Activated T-helper 9 cell treated with anti-CD3 and anti-CD28 coated beads, Interleukin-2, amount 50 U/mL, for 16 hours (primary cell): ENCODE results near the gene HEATR5B.
"Not testable (repeated sequence)": the region's sequence is repeated elsewhere in the genome, so short reads cannot be mapped to it uniquely, and the experiment has no call there.

Experiments used
- DNase-seq: peaks from one replicate; pipeline ENCODE4 v3.0.0-alpha.2; 2020; ENCODE audit warnings: low read depth

Gene HEATR5B

DNA sequence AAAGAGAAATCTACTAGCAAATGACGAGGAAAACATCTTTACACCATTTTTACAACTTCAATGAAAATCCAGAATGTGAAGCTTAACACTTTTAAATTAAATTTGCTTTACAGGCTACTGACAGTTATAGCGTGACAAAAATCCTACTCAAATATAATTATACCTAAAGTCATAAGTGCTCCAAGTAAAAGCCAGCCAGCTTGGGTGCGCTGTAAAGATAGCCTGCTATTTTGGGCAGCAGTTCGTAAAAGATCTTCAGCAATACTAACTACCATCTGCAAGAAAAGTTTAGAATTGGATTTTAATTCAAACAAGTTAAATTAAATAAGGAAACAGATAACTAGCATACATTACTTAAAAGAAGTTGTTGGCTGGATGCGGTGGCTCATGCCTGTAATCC is 22.4 kb downstream of the HEATR5B start:
- DNase-seq = no peak

DNA sequence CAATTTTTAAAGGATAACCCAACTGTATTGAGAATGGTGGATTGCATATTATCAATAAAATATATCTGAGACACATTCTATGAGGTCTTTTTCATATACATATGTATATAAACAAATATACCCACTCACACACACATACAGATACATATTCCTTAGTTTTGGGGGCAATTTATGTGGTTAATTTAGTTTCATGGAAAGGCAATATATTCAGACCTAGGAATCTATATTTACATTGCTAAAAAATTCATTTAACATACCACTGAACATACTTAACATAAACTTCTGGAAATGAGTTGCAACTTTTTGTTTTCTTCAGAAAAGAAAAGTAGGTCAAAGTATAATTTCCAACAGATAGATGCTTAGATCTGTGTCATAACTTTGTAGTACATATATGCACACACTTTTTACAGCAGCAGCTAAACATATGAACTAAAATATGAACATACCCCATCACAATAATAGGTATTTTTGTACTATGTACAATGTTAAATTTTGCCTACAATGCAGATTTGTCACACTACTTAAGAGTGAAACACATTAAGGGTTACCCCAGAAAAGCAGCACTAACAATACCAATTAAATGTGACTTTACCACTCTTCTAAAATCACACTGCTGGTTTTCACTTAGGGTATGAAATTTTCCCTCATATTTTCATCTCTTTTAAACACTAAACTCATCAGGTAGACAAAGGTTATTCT is 23.0 kb downstream of the HEATR5B start:
- DNase-seq = no peak

DNA sequence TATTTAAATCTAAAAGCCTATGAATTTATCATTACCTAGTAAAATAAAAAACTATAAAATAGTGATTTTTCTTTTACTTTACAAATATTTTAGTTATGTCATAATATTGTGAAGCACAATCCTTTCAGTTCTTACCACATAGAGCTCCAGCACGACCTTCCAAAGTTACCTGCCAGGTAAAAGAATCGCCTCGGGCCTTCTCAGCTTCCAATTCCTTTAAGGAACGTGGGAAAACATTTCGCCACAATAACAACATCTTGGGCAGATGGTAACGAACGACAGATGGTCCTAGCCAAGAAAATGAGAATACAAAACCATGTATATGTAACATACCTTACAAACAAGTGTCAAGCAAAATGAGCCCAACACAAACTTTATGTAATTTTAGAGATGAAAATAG is 23.7 kb downstream of the HEATR5B start:
- DNase-seq = no peak

DNA sequence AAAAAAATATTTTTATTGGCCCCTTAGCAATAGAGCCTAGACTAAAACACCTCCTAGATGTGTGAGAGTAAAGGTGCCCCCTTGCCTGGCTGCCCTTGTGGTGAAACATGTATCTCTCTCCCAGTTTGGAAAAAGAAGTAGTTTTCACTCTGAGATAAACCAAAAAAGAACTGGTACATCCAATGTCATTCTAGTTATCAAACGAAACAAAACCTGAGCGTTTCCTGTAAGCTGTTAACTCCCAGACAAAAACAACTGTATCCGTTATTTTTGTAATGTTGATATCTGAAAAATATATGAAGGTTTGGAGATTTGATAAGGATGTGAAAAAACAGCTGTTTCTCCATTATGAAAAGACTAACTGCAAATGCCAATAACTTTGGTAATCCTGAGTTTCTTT is 24.3 kb downstream of the HEATR5B start:
- no peak for DNase-seq

DNA sequence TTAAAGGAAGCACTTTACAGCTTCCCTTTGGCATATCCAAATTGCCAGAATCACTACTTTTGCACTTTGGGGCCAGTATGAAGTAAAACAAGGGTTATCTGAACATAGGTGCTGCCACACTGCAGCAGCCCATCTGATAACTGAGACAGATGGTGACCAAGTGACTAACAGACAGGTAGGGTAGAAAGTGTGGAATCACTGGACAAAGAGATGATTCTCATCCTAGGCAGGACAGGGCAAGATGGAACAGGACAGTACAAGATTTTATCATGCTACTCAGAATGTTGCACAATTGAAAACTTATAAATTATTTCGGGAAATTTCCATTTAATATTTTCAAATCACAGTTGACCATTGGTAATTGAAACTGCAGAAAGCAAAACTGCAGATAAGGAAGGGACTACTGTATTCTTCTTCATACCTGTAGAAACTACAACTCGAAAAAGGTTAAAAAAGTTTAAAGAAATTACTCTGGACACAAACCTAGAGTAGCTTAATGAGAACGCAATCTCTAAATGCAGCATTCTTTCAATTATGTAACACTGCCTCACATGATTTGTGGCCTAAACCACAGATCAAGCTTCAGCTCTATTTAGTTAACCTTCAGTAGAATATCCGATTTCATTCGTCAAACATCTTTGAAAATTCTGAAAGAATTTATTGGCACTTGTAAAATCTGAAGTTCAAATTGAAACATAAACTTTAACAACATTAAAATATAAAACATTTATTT is 31.4 kb downstream of the HEATR5B start:
- no peak for DNase-seq

DNA sequence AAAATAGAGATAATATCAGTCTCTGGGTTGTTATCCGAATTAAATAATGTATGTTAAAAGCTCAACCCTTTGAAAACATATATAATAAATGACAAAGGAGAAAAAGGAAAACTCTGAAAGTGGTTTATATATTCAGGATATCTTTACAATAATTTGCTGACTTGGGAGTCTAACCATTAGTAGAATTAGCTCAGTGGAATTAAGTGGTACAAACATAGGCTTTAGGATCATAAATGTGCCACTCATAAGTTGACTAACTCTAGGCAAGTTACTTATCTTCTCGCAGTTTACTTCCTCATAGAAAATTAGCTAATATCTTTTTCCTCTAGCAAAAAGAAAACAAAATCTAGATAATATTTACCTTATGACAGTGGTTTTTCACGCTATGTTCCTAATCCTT is 44.6 kb downstream of the HEATR5B start:
- no peak for DNase-seq

DNA sequence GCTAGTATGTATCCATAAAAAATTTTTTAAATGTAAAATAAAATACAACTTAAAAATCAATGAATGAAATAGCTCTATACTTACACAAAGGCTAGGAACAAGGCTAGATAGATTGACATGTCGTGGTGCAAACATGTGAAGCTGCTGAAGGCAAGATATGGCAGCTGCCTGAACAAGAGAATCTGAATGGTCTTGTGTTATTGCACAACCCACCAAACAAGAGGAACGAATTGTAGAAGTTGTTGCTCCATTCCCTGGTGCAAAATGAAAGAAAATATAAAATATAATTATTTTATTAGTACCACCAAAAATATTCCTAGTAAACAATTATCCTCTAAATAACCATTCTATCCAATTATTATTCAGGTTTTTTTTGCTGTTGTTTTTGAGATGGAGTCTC is 46.4 kb downstream of the HEATR5B start:
- DNase-seq = no peak

DNA sequence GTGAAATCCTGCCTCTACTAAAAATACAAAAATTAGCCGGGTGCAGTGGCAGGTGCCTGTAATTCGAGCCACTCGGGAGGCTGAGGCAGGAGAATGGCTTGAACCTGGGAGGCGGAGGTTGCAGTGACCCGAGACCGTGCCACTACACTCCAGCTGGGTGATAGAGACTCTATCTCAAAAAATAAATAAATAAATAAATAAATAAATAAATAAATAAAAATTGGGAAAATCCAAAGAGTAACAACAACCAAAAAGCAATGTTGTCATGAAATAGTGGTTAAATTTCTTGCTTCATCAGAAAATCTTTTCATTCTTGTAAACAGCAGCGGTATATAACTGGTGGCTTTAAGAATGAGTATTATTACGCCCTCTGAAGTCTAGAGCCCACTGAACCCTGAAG is 54.4 kb downstream of the HEATR5B start:
- no peak for DNase-seq

DNA sequence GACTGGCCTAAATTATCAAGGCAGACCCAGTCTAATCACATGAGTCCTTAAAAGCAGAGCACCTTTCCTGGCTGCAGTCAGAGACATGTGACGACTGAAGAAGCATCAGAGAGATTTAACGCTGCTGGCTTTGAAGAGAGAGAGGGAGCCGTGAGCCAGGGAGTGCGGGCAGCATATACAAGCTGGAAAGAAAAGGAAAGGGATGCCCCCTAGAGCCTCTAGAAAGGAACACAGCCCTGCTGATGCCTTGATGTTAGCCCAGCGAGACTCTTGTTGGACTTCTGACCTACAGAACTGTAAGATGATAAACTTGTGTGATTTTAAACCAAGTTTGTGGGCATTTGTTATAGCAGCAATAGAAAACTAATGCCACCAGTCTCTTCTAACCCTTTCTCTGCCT is 58.1 kb downstream of the HEATR5B start:
- DNase-seq = no peak

DNA sequence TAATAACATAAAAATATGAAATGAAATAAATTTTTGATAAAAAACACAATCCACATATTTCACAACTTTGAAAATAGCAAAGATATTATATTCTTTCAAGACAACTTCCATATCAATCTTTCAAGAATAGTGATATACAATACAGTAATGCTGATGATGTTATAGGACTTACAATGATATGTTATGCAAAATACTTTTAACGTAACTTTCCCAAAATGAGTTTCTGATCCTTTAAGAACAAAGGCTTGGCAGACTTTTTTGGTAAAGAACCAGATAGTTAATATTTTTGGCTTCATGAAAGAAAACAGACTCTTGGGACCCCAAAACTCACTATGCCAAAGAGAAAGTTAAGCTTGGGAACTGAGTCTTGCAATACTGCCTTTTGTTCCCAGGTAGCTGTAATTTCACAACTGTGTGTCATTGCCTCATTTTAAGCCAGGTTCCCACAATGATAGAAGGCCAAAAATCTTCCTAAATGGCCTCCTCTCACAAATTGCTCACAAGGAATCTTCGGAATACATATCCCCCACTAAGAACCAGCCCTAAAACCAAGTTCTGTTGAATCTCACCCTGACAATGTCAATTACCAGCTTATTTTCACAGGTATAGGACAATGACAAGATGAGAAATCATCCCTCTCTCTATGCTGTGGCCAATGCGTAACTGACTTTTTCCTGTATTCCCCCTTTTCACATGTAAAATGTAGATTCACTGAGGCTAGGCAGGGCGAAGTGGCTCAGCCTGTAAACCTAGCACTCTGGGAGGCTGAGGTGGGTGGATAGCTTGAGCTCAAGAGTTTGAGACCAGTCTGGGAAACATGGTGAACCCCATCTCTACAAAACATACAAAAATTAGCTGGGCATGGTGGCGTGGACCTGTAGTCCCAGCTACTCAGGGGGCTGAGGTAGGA is 63.0 kb downstream of the HEATR5B start:
- no peak for DNase-seq

DNA sequence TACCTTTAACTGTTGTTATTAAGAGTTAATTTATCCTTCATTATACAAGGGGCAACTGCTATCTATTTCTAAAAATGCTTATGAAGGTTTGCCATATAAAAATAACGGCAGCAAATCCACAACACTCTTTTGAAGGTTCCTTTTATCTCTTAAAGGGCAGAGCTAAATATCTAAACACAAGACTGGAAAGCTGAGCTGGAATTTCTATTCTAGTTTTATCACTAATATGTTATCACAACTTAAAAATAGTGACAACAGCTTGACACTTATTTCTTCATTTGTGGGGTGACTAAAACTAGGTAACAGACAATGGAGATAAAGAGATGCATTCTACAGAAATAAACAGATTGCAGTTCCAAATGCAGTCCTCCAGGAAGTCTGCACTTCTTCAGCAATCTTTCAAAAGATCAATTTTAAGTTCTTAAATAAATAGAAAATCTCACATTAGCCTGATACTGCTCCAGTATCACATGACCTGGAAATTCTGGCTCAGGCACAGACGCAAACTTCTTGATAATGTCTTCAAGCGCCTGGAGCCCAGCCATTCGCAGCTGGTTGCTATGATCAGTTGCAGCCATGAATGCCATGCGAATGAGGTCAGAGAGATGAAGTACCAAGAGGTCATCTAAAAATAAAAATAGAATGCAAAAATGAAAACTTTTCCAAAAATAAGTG is 63.8 kb downstream of the HEATR5B start:
- DNase-seq = no peak

DNA sequence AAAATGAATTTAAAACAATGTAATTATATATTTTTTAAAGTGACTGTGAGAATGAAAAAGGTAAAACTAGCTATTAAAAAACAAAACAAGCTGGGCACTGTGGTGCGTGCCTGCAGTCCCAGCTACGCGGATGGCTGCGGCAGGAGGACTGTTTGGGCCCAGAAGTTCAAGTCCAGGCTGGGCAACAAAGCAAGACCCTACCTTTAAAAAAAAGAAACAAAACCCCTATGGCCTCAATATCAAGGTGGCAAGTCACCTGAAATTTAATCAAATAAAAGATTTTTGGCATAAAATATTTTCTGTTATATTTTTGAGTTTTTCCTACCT is 70.9 kb downstream of the HEATR5B start:
- no peak for DNase-seq

DNA sequence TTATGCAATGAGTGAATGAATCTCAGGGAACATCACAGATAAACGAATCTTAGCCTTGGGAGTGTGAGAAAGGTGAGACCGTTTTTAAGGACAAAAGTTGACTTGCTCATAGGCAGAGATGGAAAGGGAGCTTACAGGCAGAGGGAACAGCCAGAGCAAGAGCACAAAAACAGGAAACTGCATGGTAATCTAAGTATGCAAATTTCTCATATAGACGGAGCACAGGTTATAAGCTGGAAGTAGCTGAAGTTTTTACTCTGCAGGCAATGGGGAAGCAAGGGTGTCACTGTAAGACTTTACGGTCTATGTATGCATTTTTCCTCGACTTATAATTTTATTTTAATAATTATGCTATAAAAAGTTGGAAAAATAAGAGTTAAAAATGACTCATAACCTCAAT is 73.0 kb downstream of the HEATR5B start:
- DNase-seq = no peak

DNA sequence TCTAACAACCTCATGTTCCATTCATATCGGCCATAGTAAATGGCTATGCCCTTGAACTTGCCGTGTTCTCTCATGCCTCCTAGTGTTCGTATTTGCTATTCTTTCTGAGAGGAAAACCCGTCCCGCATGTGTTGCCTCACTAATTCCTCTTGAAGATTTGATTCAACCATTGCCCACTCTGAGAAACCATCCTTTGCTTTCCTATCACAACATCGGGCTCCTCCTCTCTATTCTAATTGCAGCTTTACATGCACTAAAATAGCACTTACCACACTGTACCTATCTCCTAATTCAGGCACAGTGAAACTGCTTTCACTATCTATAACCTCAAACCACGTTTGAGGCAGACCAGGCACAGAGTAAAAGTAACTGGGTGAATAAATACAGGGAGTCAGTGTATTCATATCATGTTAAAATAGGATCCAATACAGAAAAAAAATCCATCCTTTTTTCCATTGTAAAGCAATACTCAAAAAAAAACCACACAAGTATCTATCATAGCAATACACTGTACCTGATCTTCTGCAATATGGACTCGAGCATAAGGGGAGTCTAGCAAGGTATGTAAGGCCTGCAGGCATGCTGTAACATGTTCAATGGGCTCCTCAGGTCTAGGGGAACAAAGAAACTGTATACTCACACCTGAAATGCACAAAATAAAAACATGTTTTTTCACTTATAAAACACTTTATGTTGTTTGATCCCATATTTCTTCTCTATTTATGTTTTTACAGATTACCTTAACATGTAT is 78.9 kb downstream of the HEATR5B start:
- no peak for DNase-seq

DNA sequence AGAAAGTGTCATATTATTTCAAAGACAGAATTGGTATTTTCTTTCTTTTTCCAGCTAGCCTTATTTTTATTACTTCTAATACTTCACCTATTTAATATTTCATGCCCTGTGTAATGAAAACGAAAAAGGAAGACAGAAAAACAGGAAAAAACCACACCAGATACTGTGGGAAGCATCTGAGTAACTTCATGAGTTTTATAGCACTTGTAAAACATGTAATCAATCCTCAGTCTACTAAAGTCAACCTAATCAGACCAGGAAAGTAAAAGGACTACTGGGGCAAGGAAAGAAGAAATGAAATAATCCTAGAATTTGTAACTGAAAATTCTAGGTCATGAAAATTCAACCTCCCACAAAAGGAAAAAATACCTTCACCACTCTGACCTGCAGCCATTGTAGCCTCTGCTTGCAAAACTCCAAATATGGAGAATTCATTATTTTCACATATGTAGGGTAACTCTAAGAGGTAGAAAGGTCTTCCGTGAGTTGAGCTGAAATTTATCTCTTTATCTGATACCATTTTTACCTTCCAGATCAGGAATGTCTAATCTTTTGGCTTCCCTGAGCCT is 83.1 kb downstream of the HEATR5B start:
- DNase-seq = no peak

DNA sequence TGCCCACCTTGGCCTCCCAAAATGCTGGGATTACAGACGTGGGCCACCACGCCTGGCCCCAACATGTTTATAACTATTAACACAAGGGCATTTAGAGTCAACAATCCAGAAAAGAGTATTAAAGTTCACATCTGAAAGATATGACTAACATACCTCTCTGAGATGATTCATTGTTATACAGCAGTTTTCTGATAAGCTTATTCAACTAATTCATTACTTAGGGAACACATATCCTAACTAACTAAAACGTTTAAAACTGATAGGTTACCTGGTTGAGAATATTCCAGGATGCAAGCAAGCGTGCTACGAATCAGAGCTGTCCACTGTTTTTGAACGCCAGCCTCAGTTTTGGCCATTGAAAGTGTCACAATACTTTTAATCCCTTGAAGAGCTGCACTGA is 83.9 kb downstream of the HEATR5B start:
- DNase-seq = no peak

DNA sequence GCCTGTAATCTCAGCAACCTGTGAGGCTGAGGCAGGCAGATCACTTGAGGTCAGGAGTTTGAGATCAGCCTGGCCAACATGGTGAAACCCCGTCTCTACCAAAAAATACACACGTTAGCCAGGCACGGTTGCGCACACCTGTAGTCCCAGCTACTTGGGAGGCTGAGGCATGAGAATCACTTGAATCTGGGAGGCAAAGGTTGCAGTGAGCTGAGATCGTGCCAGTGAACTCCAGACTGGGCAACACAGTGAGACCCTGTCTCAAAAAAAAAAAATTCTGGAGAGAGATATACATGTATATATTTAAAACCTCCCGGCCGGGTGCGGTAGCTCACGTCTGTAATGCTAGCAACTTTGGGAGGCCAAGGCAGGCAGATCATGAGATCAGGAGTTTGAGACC is 84.8 kb downstream of the HEATR5B start:
- not testable (repeated sequence) for DNase-seq

DNA sequence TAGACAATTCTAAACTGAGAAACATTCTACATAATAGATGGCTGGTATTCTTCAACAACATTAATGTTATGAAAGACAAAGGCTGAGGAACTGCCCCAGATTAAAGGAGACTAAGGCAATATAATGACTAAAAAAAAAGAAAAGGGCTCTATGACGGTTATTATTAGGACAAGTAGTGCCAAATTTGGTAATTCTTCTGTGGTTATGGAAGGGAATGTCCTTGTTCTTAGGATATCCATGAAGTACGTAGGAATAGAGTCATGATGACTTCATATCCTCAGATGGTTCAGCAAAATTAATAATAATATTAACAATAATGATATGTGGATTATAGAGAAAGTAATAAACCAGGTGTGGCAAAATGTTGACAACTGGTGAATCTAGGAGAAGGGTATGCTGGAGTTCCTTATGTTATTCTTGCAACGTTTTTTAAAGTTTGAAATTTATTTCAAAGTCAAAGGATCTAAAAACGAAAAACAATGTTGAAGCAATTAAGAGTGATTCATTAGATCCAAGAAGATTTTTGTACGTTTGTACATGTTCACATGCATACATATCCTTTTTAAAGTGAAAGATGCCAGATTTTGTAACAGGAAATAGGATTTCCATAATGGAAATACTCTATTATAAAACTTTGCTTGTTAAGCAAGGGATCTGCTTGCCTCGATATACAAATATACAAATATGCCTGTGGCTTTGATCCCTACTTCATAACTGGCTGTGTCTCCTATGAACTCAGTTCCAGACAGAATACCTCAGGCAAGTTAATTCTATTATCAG is 90.1 kb downstream of the HEATR5B start:
- DNase-seq = no peak

DNA sequence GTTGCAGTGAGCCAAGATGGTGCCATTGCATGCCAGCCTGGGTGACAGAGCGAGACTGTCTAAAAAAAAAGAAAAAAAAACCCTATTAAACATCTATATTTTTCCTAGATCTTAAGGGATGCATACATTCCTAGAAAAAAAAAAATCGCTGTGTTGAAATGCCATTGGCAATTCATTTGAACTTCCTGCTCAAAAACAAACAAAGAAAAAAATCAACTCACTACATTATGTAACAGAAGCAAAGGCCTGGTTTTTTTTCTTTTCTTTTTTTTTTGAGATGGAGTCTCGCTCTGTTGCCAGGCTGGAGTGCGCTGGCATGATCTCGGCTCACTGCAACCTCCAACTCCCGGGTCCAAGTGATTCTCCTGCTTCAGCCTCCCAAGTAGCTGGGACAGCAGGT is 96.2 kb downstream of the HEATR5B start:
- no peak for DNase-seq

DNA sequence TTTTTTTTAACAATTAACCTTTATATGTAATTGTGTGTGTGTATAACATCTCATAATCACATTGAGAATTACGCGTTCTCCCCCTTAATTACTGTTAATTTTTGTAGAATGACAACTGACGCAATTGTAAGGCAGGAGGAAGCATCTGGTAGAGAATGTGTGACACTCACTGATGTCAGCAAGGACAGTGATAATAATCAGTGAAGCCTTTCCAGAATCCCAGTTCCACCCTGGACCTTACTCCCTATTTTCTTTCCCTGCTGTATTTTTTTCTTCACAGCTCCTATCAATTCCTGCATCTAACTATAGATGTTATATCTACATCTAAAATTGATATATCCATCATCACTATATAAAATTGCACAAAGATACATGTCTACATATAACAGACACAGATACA is 101.7 kb downstream of the HEATR5B start:
- DNase-seq = no peak

DNA sequence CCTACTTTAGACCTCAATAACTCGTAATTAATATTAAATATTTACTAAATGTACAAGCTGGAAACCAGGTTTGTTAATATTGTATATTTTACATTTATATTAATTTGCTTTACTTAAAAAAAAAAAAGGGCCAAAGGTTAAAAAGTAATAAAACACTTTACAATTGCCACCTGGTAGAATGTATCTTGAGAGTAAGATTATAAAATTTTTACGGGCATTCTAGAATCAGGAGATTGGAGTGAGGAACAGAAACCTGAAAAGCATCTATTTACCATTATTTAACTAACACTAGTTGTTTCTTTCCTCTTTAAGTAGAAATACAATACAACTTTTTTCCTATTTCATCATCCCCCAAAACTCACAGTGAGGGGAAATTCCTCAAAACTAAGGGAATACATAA is 102.3 kb downstream of the HEATR5B start:
- DNase-seq = no peak
